ENCODE measurements around the gene ARL2BP. TPM values are rescaled to one million over a fixed set of nuclear protein-coding genes. Genes with fewer than 3 reads are reported as not detected.

ARL2BP gene
- total and polyA plus RNA-seq, 10 of the 15 experiments (the other 5 are each of a cell fraction or from before 2014, with no cell fraction given) = 12.5 to 56.6 (median 29.7) TPM

DNA sequence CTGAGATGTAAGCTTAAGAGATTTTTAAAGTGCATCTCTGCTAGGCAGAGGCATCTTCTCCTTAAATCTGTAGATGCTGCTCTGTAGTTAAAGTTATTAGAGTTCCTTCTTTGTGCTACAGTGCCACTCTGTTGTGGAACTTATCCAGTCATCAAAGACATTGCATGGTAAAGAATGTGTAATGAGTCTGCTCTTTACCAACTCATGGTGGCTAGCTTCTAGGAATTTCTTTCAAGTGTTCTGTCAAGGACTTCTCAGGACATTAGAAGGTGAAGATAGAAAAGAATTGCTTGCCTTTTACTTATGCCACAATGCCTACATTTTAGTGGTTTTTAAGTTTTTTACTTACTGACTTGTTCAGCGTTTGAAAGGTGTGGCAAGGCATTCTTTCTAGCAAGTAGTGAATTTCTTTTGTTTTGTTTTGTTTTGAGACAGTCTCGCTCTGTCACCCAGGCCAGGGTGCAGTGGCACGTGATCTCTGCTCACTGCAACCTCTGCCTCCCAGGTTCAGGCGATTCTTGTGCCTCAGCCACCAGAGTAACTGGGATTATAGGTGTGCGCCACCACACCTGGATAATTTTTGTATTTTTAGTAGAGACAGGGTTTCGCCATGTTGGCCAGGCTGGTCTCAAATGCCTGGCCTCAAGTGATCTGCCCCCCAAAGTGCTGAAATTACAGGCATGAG, 20.3 kb upstream of the ARL2BP start:
- DNase-seq (ENCODE audit: low read depth, low spot score) (no peak), FAIRE-seq (no peak), ATAC-seq (no peak)
- intact Hi-C loops (cut with micrococcal nuclease; ENCODE audit: unreplicated experiment) = no loop called here
- Histone ChIP-seq H3K9me3 (replicated peaks; ENCODE audit: control insufficient read depth, insufficient read depth, low read length) (no peaks in the 10 kb centered on the region), H3K4me2 (ENCODE audit: control insufficient read depth, insufficient read depth) (no peak overlapping the region), H3K79me2 (ENCODE audit: control insufficient read depth, insufficient read depth, low read length) (no peaks in the 10 kb centered on the region), H3K4me1 (ENCODE audit: control insufficient read depth, insufficient read depth, low read length) (no peaks in the 10 kb centered on the region), H2AFZ (ENCODE audit: control insufficient read depth, low read depth, low read length) (no peak overlapping the region), H3K4me3 (no peak overlapping the region), H3K27ac (ENCODE audit: control insufficient read depth, insufficient read depth) (no peak overlapping the region), H4K20me1 (ENCODE audit: control insufficient read depth, insufficient read depth) (no peaks in the 10 kb centered on the region), H3K9ac (ENCODE audit: control insufficient read depth, insufficient read depth, low read length) (no peak overlapping the region), H3K27me3 (replicated peaks in 1 of 2; ENCODE audit: control insufficient read depth in 2 of 2, insufficient read depth in 2 of 2, low read length in 1 of 2) (no peaks in the 10 kb centered on the region), H3K36me3 (ENCODE audit: control insufficient read depth in 2 of 2, insufficient read depth in 2 of 2, low read length in 1 of 2) (peaks cover 7 to 45% of the 10 kb centered on the region in 2 experiments)
- ChIA-PET SMC1A (ENCODE audit: uncharacterized antibody, unreplicated experiment) (interaction anchor here (1.0 to 1.5 kb wide), 4 partner anchors 8 to 19 kb away, joined by 3 to 8 read pairs (median 3); no protein-coding TSS in a partner anchor), POLR2A (interaction anchor here (0.6 to 0.7 kb wide), 2 partner anchors 9 to 137 kb away, joined by 3 read pairs; no protein-coding TSS in a partner anchor), RAD21 (ENCODE audit: unreplicated experiment) (no interaction called here), CTCF (interaction anchor here (0.5 to 2.4 kb wide), 2 partner anchors 11 to 41 kb away, joined by 3 to 4 read pairs; no protein-coding TSS in a partner anchor)
- BruUV-seq (replicated peaks) = no TSS peak
- no peak for TF ChIP-seq MXI1 (IDR thresholded peaks at IDR 0.05; ENCODE audit: low read depth, low read length)
- TF ChIP-seq BRCA1 (IDR thresholded peaks at IDR 0.05; ENCODE audit: low read depth, low read length) = no peak
- TF ChIP-seq RFX5 (IDR thresholded peaks at IDR 0.05; ENCODE audit: low read depth, low read length) = no peak
- TF ChIP-seq RAD51 (IDR thresholded peaks at IDR 0.05) = no peak
- TF ChIP-seq, protein P1, sequence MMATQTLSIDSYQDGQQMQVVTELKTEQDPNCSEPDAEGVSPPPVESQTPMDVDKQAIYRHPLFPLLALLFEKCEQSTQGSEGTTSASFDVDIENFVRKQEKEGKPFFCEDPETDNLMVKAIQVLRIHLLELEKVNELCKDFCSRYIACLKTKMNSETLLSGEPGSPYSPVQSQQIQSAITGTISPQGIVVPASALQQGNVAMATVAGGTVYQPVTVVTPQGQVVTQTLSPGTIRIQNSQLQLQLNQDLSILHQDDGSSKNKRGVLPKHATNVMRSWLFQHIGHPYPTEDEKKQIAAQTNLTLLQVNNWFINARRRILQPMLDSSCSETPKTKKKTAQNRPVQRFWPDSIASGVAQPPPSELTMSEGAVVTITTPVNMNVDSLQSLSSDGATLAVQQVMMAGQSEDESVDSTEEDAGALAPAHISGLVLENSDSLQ (IDR thresholded peaks at IDR 0.05) = no peak
- TF ChIP-seq RBBP5 (conservative IDR thresholded peaks at IDR 0.05) = no peak
- WGBS (ENCODE audit: insufficient coverage, insufficient replicate concordance, low lambda C conversion rate, missing lambda C conversion rate) = 77% methylated on average over 6 of the region's 6 CpGs
- in situ Hi-C loops (cut with MboI) = loop anchor here (25.0 kb wide), 1 partner anchor 1338 kb away; no protein-coding TSS in a partner anchor
